SU-DHL-6 (cell line): ENCODE data around the gene SLC45A1.

Experiments
- EZH2phosphoT487 ChIP-seq: fragments of 200-600 bp; sonication (generic), shearing (Covaris generic); conservative IDR thresholded peaks from 2 replicates; pipeline ENCODE4 v1.6.1; 2018; ENCODE audit warnings: mild to moderate bottlenecking, antibody characterized with exemption, low read length, moderate library complexity, mixed read lengths
- TF ChIP-seq, protein P1 (sequence below): fragments of 200-600 bp; sonication (generic); IDR thresholded peaks from one replicate; pipeline ENCODE4 v1.5.1; 2017; ENCODE audit warnings: antibody characterized with exemption, mild to moderate bottlenecking, low read length, moderate library complexity; ENCODE audit not compliant: insufficient read depth, poor library complexity, severe bottlenecking

DNA sequence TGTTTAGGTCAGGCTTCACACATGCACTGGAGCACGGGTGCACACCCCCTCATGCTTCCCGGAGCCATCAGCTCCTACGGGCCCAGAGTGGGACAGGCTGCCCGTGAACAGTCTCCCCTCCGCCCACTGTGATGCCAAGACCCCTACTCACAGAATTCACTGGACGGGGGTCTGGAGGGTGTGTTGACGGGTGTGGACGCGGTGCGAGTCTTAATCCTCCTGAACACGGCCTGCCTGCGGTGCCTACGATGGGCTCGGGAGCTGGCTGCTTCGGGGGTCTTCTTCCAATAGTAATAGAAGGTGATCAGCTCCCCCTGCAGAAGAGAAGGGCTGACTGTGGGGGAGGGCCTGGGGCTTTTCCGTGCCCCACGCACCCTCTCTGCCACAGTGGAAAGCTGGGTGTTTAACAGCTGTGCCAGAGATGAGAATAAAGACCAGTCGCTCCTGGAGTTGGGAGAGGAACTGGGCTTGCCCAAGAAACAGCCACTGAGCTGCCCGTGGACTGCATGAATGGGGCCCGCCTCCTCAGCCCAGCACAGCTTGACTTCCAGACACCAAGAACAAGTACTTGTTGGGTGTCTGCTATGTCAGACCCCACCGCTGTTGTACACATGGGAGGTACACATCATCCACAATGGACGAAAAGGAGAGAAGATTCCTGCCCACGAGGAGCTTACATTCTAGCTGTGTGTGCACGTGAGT is 47.9 kb downstream of the SLC45A1 start:
- TF ChIP-seq, protein P1, sequence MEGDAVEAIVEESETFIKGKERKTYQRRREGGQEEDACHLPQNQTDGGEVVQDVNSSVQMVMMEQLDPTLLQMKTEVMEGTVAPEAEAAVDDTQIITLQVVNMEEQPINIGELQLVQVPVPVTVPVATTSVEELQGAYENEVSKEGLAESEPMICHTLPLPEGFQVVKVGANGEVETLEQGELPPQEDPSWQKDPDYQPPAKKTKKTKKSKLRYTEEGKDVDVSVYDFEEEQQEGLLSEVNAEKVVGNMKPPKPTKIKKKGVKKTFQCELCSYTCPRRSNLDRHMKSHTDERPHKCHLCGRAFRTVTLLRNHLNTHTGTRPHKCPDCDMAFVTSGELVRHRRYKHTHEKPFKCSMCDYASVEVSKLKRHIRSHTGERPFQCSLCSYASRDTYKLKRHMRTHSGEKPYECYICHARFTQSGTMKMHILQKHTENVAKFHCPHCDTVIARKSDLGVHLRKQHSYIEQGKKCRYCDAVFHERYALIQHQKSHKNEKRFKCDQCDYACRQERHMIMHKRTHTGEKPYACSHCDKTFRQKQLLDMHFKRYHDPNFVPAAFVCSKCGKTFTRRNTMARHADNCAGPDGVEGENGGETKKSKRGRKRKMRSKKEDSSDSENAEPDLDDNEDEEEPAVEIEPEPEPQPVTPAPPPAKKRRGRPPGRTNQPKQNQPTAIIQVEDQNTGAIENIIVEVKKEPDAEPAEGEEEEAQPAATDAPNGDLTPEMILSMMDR = no peak
- TF ChIP-seq EZH2phosphoT487 = no peak
